ENCODE data around the gene CATSPER1. TPM values are rescaled to one million over a fixed set of nuclear protein-coding genes. Genes with fewer than 3 reads are reported as not detected.

Gene CATSPER1
- total and polyA plus RNA-seq, 4 experiments from 2014 or later, result not detected

- no peaks in the 10 kb centered on the region for H3K4me1 ChIP-seq (ENCODE audit: insufficient read depth, low read length)
- H3K27me3 ChIP-seq (ENCODE audit: insufficient read depth, low read length), result no peaks in the 10 kb centered on the region
- no peaks in the 10 kb centered on the region for H3K9me3 ChIP-seq (ENCODE audit: control insufficient read depth in 1 of 2, low read length in 2 of 2)
- Mint-ChIP-seq H3K9me3 (no peaks in the 10 kb centered on the region), H3K27ac (no peak overlapping the region), H3K4me3 (no peak overlapping the region), H3K27me3 (no peaks in the 10 kb centered on the region), H3K36me3 (peaks cover 15 to 36% of the 10 kb centered on the region in 2 donors), H3K4me1 (peaks cover 0 to 4% (median under 1%) of the 10 kb centered on the region in 4 donors)
- intact Hi-C loops (cut with micrococcal nuclease), result no loop called here
- H3K36me3 ChIP-seq (ENCODE audit: insufficient read depth, low read length), result peaks cover 24% of the 10 kb centered on the region
- no peak overlapping the region for H3K27ac ChIP-seq (ENCODE audit: low read depth, low read length)
- POLR2A ChIA-PET (ENCODE audit: partially characterized antibody), result interaction anchor here (0.8 to 1.1 kb wide), 2 partner anchors 90 to 128 kb away, joined by 3 read pairs; no protein-coding TSS in a partner anchor
- DNase-seq, result peak in 1 of 5 donors; percentile 8
- CTCF ChIA-PET (ENCODE audit: partially characterized antibody), result interaction anchor here (1.2 to 2.0 kb wide), 2 partner anchors 10 to 268 kb away, joined by 3 to 11 read pairs; partner anchors contain the start of gene KAT5
- no peak overlapping the region for H3K4me3 ChIP-seq (ENCODE audit: low read length in 2 of 2)
Observed at GRCh38 chr11:65979261-65979759, 47.0 kb downstream of the CATSPER1 start.

- H3K4me1 Mint-ChIP-seq, result peaks cover 0 to 4% (median under 1%) of the 10 kb centered on the region in 4 donors
- Histone ChIP-seq H3K4me1 (ENCODE audit: insufficient read depth, low read length) (no peaks in the 10 kb centered on the region), H3K27me3 (ENCODE audit: insufficient read depth, low read length) (no peaks in the 10 kb centered on the region), H3K36me3 (ENCODE audit: insufficient read depth, low read length) (peaks cover 24% of the 10 kb centered on the region), H3K27ac (ENCODE audit: low read depth, low read length) (no peak overlapping the region), H3K4me3 (ENCODE audit: low read length in 2 of 2) (no peak overlapping the region), H3K9me3 (ENCODE audit: control insufficient read depth in 1 of 2, low read length in 2 of 2) (no peaks in the 10 kb centered on the region)
- no peak overlapping the region for H3K4me3 Mint-ChIP-seq
- no peaks in the 10 kb centered on the region for H3K9me3 Mint-ChIP-seq
- H3K27ac Mint-ChIP-seq, result no peak overlapping the region
- intact Hi-C loops (cut with micrococcal nuclease), result no loop called here
- ChIA-PET CTCF (ENCODE audit: partially characterized antibody) (interaction anchor here (1.2 to 2.0 kb wide), 2 partner anchors 11 to 267 kb away, joined by 3 to 11 read pairs; partner anchors contain the start of gene KAT5), POLR2A (ENCODE audit: partially characterized antibody) (no interaction called here)
- peaks cover 18 to 39% of the 10 kb centered on the region in 2 donors for H3K36me3 Mint-ChIP-seq
- DNase-seq, result no peak
- no peaks in the 10 kb centered on the region for H3K27me3 Mint-ChIP-seq
Observed at GRCh38 chr11:65978391-65979238, 47.7 kb downstream of the CATSPER1 start.

GRCh38 chr11:65977621-65978390 is 48.5 kb downstream of the CATSPER1 start:
- Mint-ChIP-seq H3K27me3 (no peaks in the 10 kb centered on the region), H3K4me1 (peaks cover 0 to 4% (median under 1%) of the 10 kb centered on the region in 4 donors), H3K9me3 (no peaks in the 10 kb centered on the region), H3K4me3 (no peak overlapping the region), H3K27ac (no peak overlapping the region), H3K36me3 (peaks cover 24 to 45% of the 10 kb centered on the region in 2 donors)
- H3K4me1 ChIP-seq (ENCODE audit: insufficient read depth, low read length), result no peaks in the 10 kb centered on the region
- no peak overlapping the region for H3K4me3 ChIP-seq (ENCODE audit: low read length in 2 of 2)
- no peaks in the 10 kb centered on the region for H3K27me3 ChIP-seq (ENCODE audit: insufficient read depth, low read length)
- H3K9me3 ChIP-seq (ENCODE audit: control insufficient read depth in 1 of 2, low read length in 2 of 2), result no peaks in the 10 kb centered on the region
- no peak overlapping the region for H3K27ac ChIP-seq (ENCODE audit: low read depth, low read length)
- intact Hi-C loops (cut with micrococcal nuclease), result no loop called here
- ChIA-PET POLR2A (ENCODE audit: partially characterized antibody) (no interaction called here), CTCF (ENCODE audit: partially characterized antibody) (no interaction called here)
- H3K36me3 ChIP-seq (ENCODE audit: insufficient read depth, low read length), result peaks cover 24% of the 10 kb centered on the region
- no peak for DNase-seq

GRCh38 chr11:65976216-65977176 is 49.8 kb downstream of the CATSPER1 start:
- peak overlapping the region in 3 of 7 donors; percentile 35 to 85 (median 73) for H3K27ac Mint-ChIP-seq
- no peak for DNase-seq
- peaks cover 24% of the 10 kb centered on the region for H3K36me3 ChIP-seq (ENCODE audit: insufficient read depth, low read length)
- H3K4me1 Mint-ChIP-seq, result peaks cover 0 to 4% (median 2%) of the 10 kb centered on the region in 4 donors
- H3K27me3 ChIP-seq (ENCODE audit: insufficient read depth, low read length), result no peaks in the 10 kb centered on the region
- no peaks in the 10 kb centered on the region for H3K27me3 Mint-ChIP-seq
- no peaks in the 10 kb centered on the region for H3K4me1 ChIP-seq (ENCODE audit: insufficient read depth, low read length)
- H3K27ac ChIP-seq (ENCODE audit: low read depth, low read length), result no peak overlapping the region
- CTCF ChIA-PET (ENCODE audit: partially characterized antibody), result no interaction called here
- H3K4me3 Mint-ChIP-seq, result no peak overlapping the region
- H3K4me3 ChIP-seq (ENCODE audit: low read length in 2 of 2), result no peak overlapping the region
- no peaks in the 10 kb centered on the region for H3K9me3 Mint-ChIP-seq
- intact Hi-C loops (cut with micrococcal nuclease), result no loop called here
- POLR2A ChIA-PET (ENCODE audit: partially characterized antibody), result interaction anchor here (0.5 kb wide), 1 partner anchor 86 kb away, joined by 3 read pairs; the partner anchor contains the start of gene CCDC85B
- H3K9me3 ChIP-seq (ENCODE audit: control insufficient read depth in 1 of 2, low read length in 2 of 2), result no peaks in the 10 kb centered on the region
- peaks cover 32 to 56% of the 10 kb centered on the region in 2 donors for H3K36me3 Mint-ChIP-seq

GRCh38 chr11:65975771-65976170 is 50.5 kb downstream of the CATSPER1 start:
- Histone ChIP-seq H3K4me1 (ENCODE audit: insufficient read depth, low read length) (no peaks in the 10 kb centered on the region), H3K27ac (ENCODE audit: low read depth, low read length) (no peak overlapping the region), H3K36me3 (ENCODE audit: insufficient read depth, low read length) (peaks cover 24% of the 10 kb centered on the region), H3K27me3 (ENCODE audit: insufficient read depth, low read length) (no peaks in the 10 kb centered on the region), H3K9me3 (ENCODE audit: control insufficient read depth in 1 of 2, low read length in 2 of 2) (no peaks in the 10 kb centered on the region), H3K4me3 (ENCODE audit: low read length in 2 of 2) (no peak overlapping the region)
- intact Hi-C loops (cut with micrococcal nuclease), result no loop called here
- DNase-seq, result no peak
- Mint-ChIP-seq H3K27ac (peak overlapping the region in 3 of 7 donors; percentile 51 to 85 (median 76)), H3K4me1 (peaks cover 0 to 4% (median 2%) of the 10 kb centered on the region in 4 donors), H3K27me3 (no peaks in the 10 kb centered on the region), H3K36me3 (peaks cover 32 to 56% of the 10 kb centered on the region in 2 donors), H3K9me3 (no peaks in the 10 kb centered on the region), H3K4me3 (no peak overlapping the region)
- POLR2A ChIA-PET (ENCODE audit: partially characterized antibody), result no interaction called here
- CTCF ChIA-PET (ENCODE audit: partially characterized antibody), result interaction anchor here (2.0 kb wide), 1 partner anchor 91 kb away, joined by 7 read pairs; no protein-coding TSS in a partner anchor

GRCh38 chr11:65973439-65974110 is 52.7 kb downstream of the CATSPER1 start:
- Mint-ChIP-seq H3K4me1 (peaks cover 0 to 12% (median 6%) of the 10 kb centered on the region in 4 donors), H3K36me3 (peaks cover 38 to 58% of the 10 kb centered on the region in 2 donors), H3K9me3 (no peaks in the 10 kb centered on the region), H3K4me3 (no peak overlapping the region), H3K27me3 (no peaks in the 10 kb centered on the region), H3K27ac (no peak overlapping the region)
- H3K27ac ChIP-seq (ENCODE audit: low read depth, low read length), result no peak overlapping the region
- CTCF ChIA-PET (ENCODE audit: partially characterized antibody), result interaction anchor here (1.3 to 2.0 kb wide), 2 partner anchors 89 to 90 kb away, joined by 5 to 7 read pairs; no protein-coding TSS in a partner anchor
- intact Hi-C loops (cut with micrococcal nuclease), result no loop called here
- POLR2A ChIA-PET (ENCODE audit: partially characterized antibody), result interaction anchor here (0.6 kb wide), 1 partner anchor 19 kb away, joined by 3 read pairs; no protein-coding TSS in a partner anchor
- peaks cover 32% of the 10 kb centered on the region for H3K36me3 ChIP-seq (ENCODE audit: insufficient read depth, low read length)
- H3K27me3 ChIP-seq (ENCODE audit: insufficient read depth, low read length), result no peaks in the 10 kb centered on the region
- no peaks in the 10 kb centered on the region for H3K9me3 ChIP-seq (ENCODE audit: control insufficient read depth in 1 of 2, low read length in 2 of 2)
- no peak overlapping the region for H3K4me3 ChIP-seq (ENCODE audit: low read length in 2 of 2)
- DNase-seq, result no peak
- H3K4me1 ChIP-seq (ENCODE audit: insufficient read depth, low read length), result no peaks in the 10 kb centered on the region
